Epithelial cell of esophagus (primary cell): ENCODE measurements around the gene SSR3.
A peak's percentile ranks its signal among the peaks of the same experiment; 100 is the strongest.

Experiments used
- DNase-seq: peaks from one replicate; pipeline ENCODE4 v3.0.0; 2010; ENCODE audit warnings: low read depth
- H3K4me3 ChIP-seq: 2 replicates; pipeline ENCODE4 v1.5.1; 2011; ENCODE audit warnings: mild to moderate bottlenecking, low read length, control low read depth
- CTCF ChIP-seq: IDR thresholded peaks from 2 replicates; pipeline ENCODE4 v1.5.1; 2011; ENCODE audit warnings: low read depth, mild to moderate bottlenecking, low read length, control low read depth, inconsistent platforms; ENCODE audit not compliant: insufficient read depth; ENCODE audit errors: missing control alignments

Gene SSR3

GRCh38 chr3:156554842-156555687 is at the start of gene SSR3:
Gene SSR3 (minus strand): TSS chr3:156555117. CDS start chr3:156555089, 28 bp downstream.
- peak within 1 kb of the TSS; percentile 87 for H3K4me3 ChIP-seq
- no peak for TF ChIP-seq CTCF
- DNase-seq = peak; percentile 100

DNA sequence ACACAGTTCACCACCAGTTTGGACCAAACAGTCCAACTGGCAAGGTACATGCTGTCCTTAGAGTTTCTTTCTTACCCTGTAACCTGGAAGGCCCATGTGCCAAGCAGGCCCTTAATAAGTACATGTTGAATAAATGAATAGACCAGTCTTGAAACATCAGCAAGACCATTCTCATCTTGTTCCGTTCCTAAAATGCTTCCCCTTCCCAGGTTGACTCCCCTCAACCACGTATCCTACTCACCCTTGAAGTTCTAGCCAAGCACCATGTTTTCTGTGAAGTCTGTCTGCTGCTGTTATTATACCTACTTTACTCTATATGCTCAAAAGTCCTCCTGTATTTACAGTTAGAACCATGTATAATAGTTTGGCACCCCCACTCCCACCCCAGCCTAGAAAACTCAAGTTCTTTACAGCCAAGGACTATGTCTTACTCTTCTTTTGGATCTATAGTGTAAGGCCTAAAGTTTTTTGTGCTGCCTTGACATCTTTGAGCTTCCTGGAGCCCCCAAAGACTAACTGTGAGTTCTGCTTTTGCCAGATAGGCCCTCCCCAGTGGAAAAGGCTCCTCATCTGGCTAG is 49.2 kb upstream of the SSR3 start:
- no peak overlapping the region for H3K4me3 ChIP-seq
- no peak for DNase-seq
- TF ChIP-seq CTCF = no peak

DNA sequence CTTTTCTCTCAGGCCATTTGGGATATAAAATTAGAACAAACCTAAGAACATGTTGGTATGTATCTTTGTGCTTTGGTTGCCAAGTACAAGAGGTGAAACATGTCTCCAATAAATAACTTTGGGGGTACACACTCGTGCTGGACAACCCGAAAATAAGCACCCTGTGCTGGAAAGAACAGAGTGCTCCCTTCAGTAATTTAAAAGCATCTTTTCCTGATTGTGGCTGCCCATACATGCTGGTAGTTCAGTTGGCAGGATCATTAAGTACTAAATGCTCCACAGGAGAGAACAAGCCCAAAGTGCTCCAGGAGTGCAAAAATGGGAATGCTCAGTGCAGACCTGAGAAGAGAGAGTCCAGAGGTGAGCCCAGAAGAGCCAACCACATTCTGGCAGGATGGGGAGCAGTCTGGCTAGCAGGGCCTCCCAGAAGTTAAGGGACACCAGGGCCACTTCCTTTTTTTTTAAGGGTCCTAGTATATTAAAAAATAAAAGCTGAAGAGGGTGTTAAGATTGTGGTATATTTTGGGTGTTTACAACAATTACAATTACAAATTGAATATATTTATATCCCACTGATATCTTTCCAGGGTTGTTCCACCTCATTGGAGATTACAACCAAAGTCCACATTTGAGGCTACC is 48.6 kb upstream of the SSR3 start:
- no peak for TF ChIP-seq CTCF
- DNase-seq = no peak
- no peak overlapping the region for H3K4me3 ChIP-seq

DNA sequence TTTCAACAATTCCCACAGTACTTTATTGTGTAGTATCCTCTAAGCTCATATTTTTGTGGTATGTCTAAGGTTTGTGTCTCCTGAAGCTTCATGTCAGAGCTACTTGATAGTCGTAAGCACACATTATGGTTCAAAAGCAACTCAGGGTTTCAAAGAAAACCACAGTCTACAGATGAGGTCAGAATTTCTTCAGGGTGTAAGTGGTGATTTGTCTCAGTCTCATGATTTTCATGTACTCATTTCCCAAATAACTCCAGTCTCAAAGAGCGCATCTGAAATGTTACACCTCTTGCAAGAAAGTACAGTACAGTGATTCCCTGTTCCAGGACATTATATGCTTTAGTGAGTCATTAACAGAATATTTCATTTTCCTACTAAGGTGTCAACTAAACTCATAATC is 47.5 kb upstream of the SSR3 start:
- peak; percentile 68 for DNase-seq
- H3K4me3 ChIP-seq = no peak overlapping the region
- no peak for TF ChIP-seq CTCF

GRCh38 chr3:156601497-156601896 is 46.6 kb upstream of the SSR3 start:
- no peak overlapping the region for H3K4me3 ChIP-seq
- no peak for TF ChIP-seq CTCF
- peak; percentile 32 for DNase-seq

GRCh38 chr3:156600834-156601233 is 45.9 kb upstream of the SSR3 start:
- TF ChIP-seq CTCF = no peak
- no peak overlapping the region for H3K4me3 ChIP-seq
- DNase-seq = peak; percentile 51
